Heart left ventricle (tissue), 16 donors: ENCODE data around the gene ANXA11. TPM values are rescaled to one million over a fixed set of nuclear protein-coding genes. Genes with fewer than 3 reads are reported as not detected.

ENCODE experiments used
- ATAC-seq, 4 donors: fragments of 200-7000 bp; cut with Tn5 transposase; one replicate each; pipeline ENCODE4 v1.9.1; 2020 to 2022; ENCODE audit warnings: moderate library complexity in 4 of 4, mild to moderate bottlenecking in 3 of 4, moderate number of reproducible peaks in 1 of 4
- DNase-seq, 5 donors: peaks; one replicate each; pipeline ENCODE4 v3.0.0-alpha.2; 2020
- H3K27ac ChIP-seq, 12 donors: fragments of 200-600 bp; sonication (generic) in 4 of 12; one replicate each; pipeline versions ENCODE4 v1.5.0 to v1.8.0; 2016 to 2022; ENCODE audit warnings: mild to moderate bottlenecking in 2 of 12
- H3K27me3 ChIP-seq, 9 donors: fragments of 200-600 bp; sonication (generic) in 2 of 9; one replicate each; pipeline versions ENCODE4 v1.5.1 to v1.8.0; 2016 to 2022; ENCODE audit warnings: mild to moderate bottlenecking in 3 of 9
- H3K36me3 ChIP-seq, 9 donors: fragments of 200-600 bp; sonication (generic) in 2 of 9; one replicate each; pipeline versions ENCODE4 v1.5.0 to v1.8.0; 2018 to 2022; ENCODE audit warnings: mild to moderate bottlenecking in 2 of 9
- H3K4me1 ChIP-seq, 12 donors: fragments of 200-600 bp; sonication (generic) in 4 of 12; one replicate each; pipeline versions ENCODE4 v1.5.0 to v1.8.0; 2016 to 2022; ENCODE audit warnings: mild to moderate bottlenecking in 3 of 12
- H3K4me3 ChIP-seq, 12 donors: fragments of 200-600 bp; sonication (generic) in 4 of 12; one replicate each; pipeline versions ENCODE4 v1.5.0 to v1.8.0; 2017 to 2022; ENCODE audit warnings: mild to moderate bottlenecking in 9 of 12, moderate library complexity in 4 of 12
- H3K9me3 ChIP-seq, 12 donors: fragments of 200-600 bp; sonication (generic) in 4 of 12; one replicate each; pipeline versions ENCODE4 v1.5.0 to v1.8.0; 2016 to 2022; ENCODE audit warnings: mild to moderate bottlenecking in 1 of 12
- CTCF ChIP-seq, 12 donors: fragments of 200-600 bp; sonication (generic) in 4 of 12; IDR thresholded peaks; one replicate each; pipeline versions ENCODE4 v1.5.0 to v1.8.0; 2018 to 2022; ENCODE audit warnings: antibody characterized with exemption in 12 of 12, mild to moderate bottlenecking in 5 of 12
- POLR2A ChIP-seq, 2 donors: fragments of 450-650 bp; IDR thresholded peaks; one replicate each; pipeline ENCODE4 v1.6.1; 2017; ENCODE audit warnings: antibody characterized with exemption in 2 of 2, mild to moderate bottlenecking in 2 of 2, moderate library complexity in 2 of 2
- WGBS, 4 donors: extraction: QIAGEN DNeasy Blood & Tissue Kit in 2 of 4; methylation state at CpG; one replicate each; pipeline versions ENCODE4 v1.1.5 to v1.1.7; 2013 to 2018; 5-methylcytosine and 5-hydroxymethylcytosine counted together
- intact Hi-C, 10 donors: fragments of 100-400 bp; cut with DNase I; formaldehyde crosslinking; loops; one replicate each; pipeline versions ENCODE4 v1.11.1 to v1.14.2; 2022
- polyA plus RNA-seq, 2 donors: library from polyadenylated mRNA; stranded (reverse); fragments of 200-250 nt; gene quantifications; one replicate each; pipeline ENCODE4 v1.2.3, GENCODE V29; 2013
- total RNA-seq, 9 donors: library from RNA; depleted of rRNA in 2 of 9; stranded (reverse); fragments of >200 nt in 2 of 9; fragmentation: NEBNext Ultra II Directional in 3 of 9; extraction: Animal tissue kit (Norgen Biotek cat#: 25700) in 3 of 9; gene quantifications; one replicate each; pipeline versions ENCODE4 v1.1.0 to v1.2.4, GENCODE V29; 2016 to 2023
- donor health status: ischemic (EF 13 %, LVEDD 7.1; RV severe dilation, severe dysfunction).
- donor health status: healthy with polysubstance abuse.
- donor health status: DM: no; HTN: yes; CAD: no.
- donor health status: DM: no; HTN: no; CAD: no.
- donor health status: ischemic (EF 25% LVEDD 6.9; RV normal size, moderate dysfunction).
- donor health status: ischemic (EF 25% LVEDD 5.7; RV mildly dilated, moderate dysfunction).
- donor health status: healthy.
- donor health status: DM: yes; HTN: yes; CAD: no.
- donor health status: ischemic (EF 35%, LVEDD 5.7; RV mildly dilated, moderate dysfunction).
- donor health status: nonischemic (EF 11% LVEDD 7.7; RV severe dilation, severe dysfunction).
- donor health status: DM: yes; HTN: yes; CAD: no.
- donor health status: PGD.
- donor health status: ischemic (EF 29% LVEDD 5.4; RV normal size, mild dysfunction).
- donor health status: nonischemic (EF 23%, LVEDD 6.1; RV moderate dilation, normal function).

ANXA11 gene
- total and polyA plus RNA-seq, 11 donors: 152 to 487 (median 368) TPM

- H3K36me3 ChIP-seq: peaks cover 0 to 12% (median 0%) of the 10 kb centered on the region in 9 donors
- intact Hi-C loops: loop anchor here in 1 of 10 donors (2.0 kb wide), 1 partner anchor 13 kb away; no protein-coding TSS in a partner anchor
- ATAC-seq (peak in 2 of 4 donors; percentile 5 to 6), DNase-seq (peak in 2 of 5 donors; percentile 54 to 61)
- WGBS, 4 donors: 54 to 71% (median 64%) methylated on average over 14 of the region's 14 CpGs
- H3K4me1 ChIP-seq: peaks cover 25 to 100% (median 96%) of the 10 kb centered on the region in 12 donors
- peak overlapping the region in 1 of 12 donors; percentile 53 for H3K4me3 ChIP-seq
- peak overlapping the region; percentile 36 to 100 (median 99) for H3K27ac ChIP-seq
- no peaks in the 10 kb centered on the region for H3K9me3 ChIP-seq
- no peak for TF ChIP-seq CTCF (IDR thresholded peaks at IDR 0.05)
- no peaks in the 10 kb centered on the region for H3K27me3 ChIP-seq
These were observed 7.1 kb downstream of the ANXA11 start for GRCh38 chr10:80197972-80198916.

GRCh38 chr10:80196950-80197315, 8.4 kb downstream of the ANXA11 start:
- DNase-seq: no peak
- ATAC-seq: no peak
- intact Hi-C loops: no loop called here
- H3K27me3 ChIP-seq: no peaks in the 10 kb centered on the region
- peak overlapping the region in 1 of 12 donors; percentile 5 for H3K4me3 ChIP-seq
- peak overlapping the region; percentile 23 to 100 (median 99) for H3K27ac ChIP-seq
- peaks cover 15 to 99% (median 91%) of the 10 kb centered on the region in 12 donors for H3K4me1 ChIP-seq
- H3K9me3 ChIP-seq: peaks cover 0 to 9% (median 0%) of the 10 kb centered on the region in 12 donors
- WGBS, 4 donors: 55 to 83% (median 73%) methylated on average over 2 of the region's 2 CpGs
- peaks cover 0 to 12% (median 0%) of the 10 kb centered on the region in 9 donors for H3K36me3 ChIP-seq
- no peak for TF ChIP-seq CTCF (IDR thresholded peaks at IDR 0.05)

GRCh38 chr10:80196270-80196949, 8.9 kb downstream of the ANXA11 start:
- peak in 4 of 5 donors; percentile 57 to 81 (median 63) for DNase-seq
- Histone ChIP-seq H3K36me3 (peaks cover 0 to 12% (median 0%) of the 10 kb centered on the region in 9 donors), H3K27me3 (no peaks in the 10 kb centered on the region), H3K9me3 (peaks cover 0 to 9% (median 0%) of the 10 kb centered on the region in 12 donors), H3K4me1 (peaks cover 13 to 99% (median 91%) of the 10 kb centered on the region in 12 donors), H3K4me3 (peak overlapping the region in 1 of 12 donors; percentile 5), H3K27ac (peak overlapping the region; percentile 23 to 100 (median 99))
- intact Hi-C loops: no loop called here
- WGBS, 4 donors: 42 to 56% (median 51%) methylated on average over 6 to 8 of the region's 8 CpGs
- no peak for TF ChIP-seq CTCF (IDR thresholded peaks at IDR 0.05)
- TF ChIP-seq POLR2A (IDR thresholded peaks at IDR 0.05): no peak
- ATAC-seq: peak; percentile 44 to 83 (median 69)
